Measurements from ENCODE around the gene ZNF687.
A peak's percentile ranks its signal among the peaks of the same experiment; 100 is the strongest.

Gene ZNF687

DNA sequence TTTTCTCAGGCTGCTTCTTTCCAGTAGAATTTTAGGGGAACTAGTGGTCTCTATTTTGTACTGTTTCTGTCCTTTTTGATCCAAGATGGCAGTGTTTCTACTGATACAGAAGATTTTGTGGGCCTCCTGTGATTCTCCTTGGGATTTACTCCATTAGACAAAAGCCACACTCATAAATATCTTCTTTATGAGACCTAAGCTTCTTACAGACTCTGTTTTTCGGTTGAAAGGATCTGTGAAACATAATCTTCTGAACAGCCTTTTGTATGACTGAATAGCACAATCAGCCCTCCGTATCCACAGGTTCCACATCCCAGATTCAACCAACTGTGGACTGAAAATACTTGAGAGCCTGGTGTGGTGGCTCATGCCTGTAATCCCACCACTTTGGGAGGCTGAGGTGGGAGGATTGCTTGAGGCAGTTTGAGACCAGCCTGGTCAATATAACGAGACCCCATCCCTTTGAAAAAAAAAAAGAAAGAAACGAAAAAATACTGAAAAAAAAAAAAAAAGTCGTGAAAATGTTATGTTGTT is 38.3 kb upstream of the ZNF687 start:
- Histone ChIP-seq H3K36me3 (peaks cover 86% of the 10 kb centered on the region), H3K4me3 (ENCODE audit: low read depth, low read length) (no peak overlapping the region), H3K9me3 (no peaks in the 10 kb centered on the region), H3K4me1 (no peaks in the 10 kb centered on the region), H3K27me3 (no peaks in the 10 kb centered on the region)
- no peak for TF ChIP-seq CTCF (IDR thresholded peaks at IDR 0.05; ENCODE audit: low read depth, low read length)
- no peak for DNase-seq

DNA sequence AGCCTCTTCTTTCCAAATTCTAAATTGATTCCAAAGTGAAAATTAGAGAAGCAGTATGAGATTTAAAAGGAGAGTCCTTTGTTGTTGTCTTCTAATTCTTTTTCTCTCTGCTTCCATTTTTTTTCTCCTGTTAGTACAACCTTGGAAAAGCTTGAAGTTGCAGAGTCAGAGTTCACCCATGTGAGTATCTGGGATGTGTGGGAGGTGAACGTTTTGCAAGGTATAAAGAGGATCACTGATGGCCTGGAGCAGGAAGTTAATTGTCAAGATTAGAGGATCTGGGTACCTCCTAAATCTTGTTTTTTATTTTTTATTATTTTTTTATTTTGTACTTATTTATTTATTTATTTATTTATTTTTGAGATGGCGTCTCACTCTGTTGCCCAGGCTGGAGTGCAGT is 35.3 kb upstream of the ZNF687 start:
- H3K36me3 ChIP-seq = peaks cover 61% of the 10 kb centered on the region
- H3K4me3 ChIP-seq (ENCODE audit: low read depth, low read length) = no peak overlapping the region
- no peaks in the 10 kb centered on the region for H3K27me3 ChIP-seq
- no peaks in the 10 kb centered on the region for H3K9me3 ChIP-seq
- no peaks in the 10 kb centered on the region for H3K4me1 ChIP-seq
- DNase-seq = no peak
- TF ChIP-seq CTCF (IDR thresholded peaks at IDR 0.05; ENCODE audit: low read depth, low read length) = no peak

DNA sequence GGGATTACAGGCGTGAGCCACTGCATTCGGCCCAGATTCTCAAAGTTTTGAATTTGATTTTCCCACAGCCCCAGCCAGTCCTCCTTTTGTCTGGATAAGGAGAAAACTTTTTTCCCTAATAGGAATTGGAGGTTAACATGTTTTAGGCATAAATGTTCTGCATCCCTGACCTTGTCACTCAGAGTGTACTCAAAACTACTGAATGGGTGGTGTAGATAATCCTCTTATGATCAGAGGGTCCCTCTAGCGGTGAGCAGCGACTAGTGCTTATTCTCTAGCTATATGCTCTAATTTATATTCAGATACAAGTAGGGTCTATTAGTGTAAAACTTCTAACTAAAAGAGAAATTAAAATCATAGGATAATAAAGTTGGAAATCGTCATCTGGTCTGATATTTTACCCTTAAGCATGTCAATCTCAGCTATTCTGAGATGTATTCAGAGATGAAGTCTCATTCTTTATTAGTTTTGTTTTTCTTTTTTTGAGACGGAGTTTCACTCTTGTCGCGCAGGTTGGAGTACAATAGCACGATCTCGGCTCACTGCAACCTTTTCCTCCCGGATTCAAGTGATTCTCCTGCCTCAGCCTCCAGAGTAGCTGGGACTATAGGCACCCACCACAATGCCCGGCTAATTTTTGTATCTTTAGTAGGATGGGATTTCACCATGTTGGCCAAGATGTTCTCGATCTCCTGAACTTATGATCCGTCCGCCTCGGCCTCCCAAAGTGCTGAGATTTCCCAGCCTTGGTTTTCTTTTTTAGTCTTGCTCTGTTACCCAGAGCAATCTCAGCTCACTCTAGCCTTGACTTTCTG is 30.2 kb upstream of the ZNF687 start:
- Histone ChIP-seq H3K27me3 (no peaks in the 10 kb centered on the region), H3K4me1 (peaks cover 3% of the 10 kb centered on the region), H3K36me3 (peaks cover 15% of the 10 kb centered on the region), H3K4me3 (ENCODE audit: low read depth, low read length) (no peak overlapping the region), H3K9me3 (no peaks in the 10 kb centered on the region)
- TF ChIP-seq CTCF (IDR thresholded peaks at IDR 0.05; ENCODE audit: low read depth, low read length) = peak; percentile 94
- DNase-seq = peak; percentile 73

- no peaks in the 10 kb centered on the region for H3K9me3 ChIP-seq
- DNase-seq = peak; percentile 95
- H3K4me1 ChIP-seq = peaks cover 3% of the 10 kb centered on the region
- H3K4me3 ChIP-seq (ENCODE audit: low read depth, low read length) = peak within 1 kb of the TSS; percentile 99
- TF ChIP-seq CTCF (IDR thresholded peaks at IDR 0.05; ENCODE audit: low read depth, low read length) = no peak
- no peaks in the 10 kb centered on the region for H3K27me3 ChIP-seq
- H3K36me3 ChIP-seq = peaks cover 4% of the 10 kb centered on the region
Measured at GRCh38 chr1:151254217-151255213, 27.6 kb upstream of the ZNF687 start, which contains the start of gene PSMD4. Gene PSMD4, plus strand, starts transcription at chr1:151254734. Its CDS starts 49 bp downstream, at chr1:151254783.

GRCh38 chr1:151255381-151255780 is 26.7 kb upstream of the ZNF687 start:
- no peak for TF ChIP-seq CTCF (IDR thresholded peaks at IDR 0.05; ENCODE audit: low read depth, low read length)
- Histone ChIP-seq H3K27me3 (no peaks in the 10 kb centered on the region), H3K9me3 (no peaks in the 10 kb centered on the region), H3K4me3 (ENCODE audit: low read depth, low read length) (peak overlapping the region; percentile 99), H3K36me3 (no peaks in the 10 kb centered on the region; the same call in 1 of the 2 replicates), H3K4me1 (peaks cover 3% of the 10 kb centered on the region)
- DNase-seq = no peak
